HEK293T (cell line): ENCODE data around the gene EDC4.

Source experiments
- CTCF ChIA-PET: fragments of 350-600 bp; formaldehyde crosslinking; extraction: SDS; loops from one replicate; lab custom pipeline; 2021; ENCODE audit warnings: antibody characterized with exemption, inconsistent platforms; lab: Yijun Ruan, JAX
- POLR2A ChIA-PET: fragments of 350-600 bp; formaldehyde crosslinking; extraction: SDS; loops from one replicate; lab custom pipeline; 2020; ENCODE audit warnings: antibody characterized with exemption, inconsistent platforms; lab: Yijun Ruan, JAX
- DNase-seq: peaks from one replicate; pipeline ENCODE4 v3.0.0; 2012; ENCODE audit warnings: mixed read lengths; ENCODE audit errors: extremely low spot score
- ARNT ChIP-seq: fragments of 450-650 bp; IDR thresholded peaks from 2 replicates; pipeline ENCODE4 v1.6.1; 2017; ENCODE audit warnings: mild to moderate bottlenecking
- BHLHE40 ChIP-seq: fragments of 450-650 bp; IDR thresholded peaks from 2 replicates; pipeline ENCODE4 v1.6.1; 2016; ENCODE audit warnings: mild to moderate bottlenecking, moderate library complexity, borderline replicate concordance
- CTBP1 ChIP-seq: fragments of 450-650 bp; IDR thresholded peaks from 2 replicates; pipeline ENCODE4 v1.6.1; 2016; ENCODE audit warnings: borderline replicate concordance
- ELF4 ChIP-seq: fragments of 450-650 bp; IDR thresholded peaks from 2 replicates; pipeline ENCODE4 v1.6.1; 2017; ENCODE audit warnings: antibody characterized with exemption
- FOXA1 ChIP-seq: fragments of 450-650 bp; IDR thresholded peaks from 2 replicates; pipeline ENCODE4 v1.6.1; 2016; ENCODE audit warnings: mild to moderate bottlenecking
- FOXK2 ChIP-seq: fragments of 450-650 bp; IDR thresholded peaks from 2 replicates; pipeline ENCODE4 v1.6.1; 2016; ENCODE audit warnings: mild to moderate bottlenecking
- FOXM1 ChIP-seq: fragments of 450-650 bp; IDR thresholded peaks from 2 replicates; pipeline ENCODE4 v1.6.1; 2017; ENCODE audit warnings: mild to moderate bottlenecking, borderline replicate concordance
- HDGF ChIP-seq: fragments of 450-650 bp; IDR thresholded peaks from 2 replicates; pipeline ENCODE4 v1.6.1; 2017; ENCODE audit warnings: antibody characterized with exemption, borderline replicate concordance
- L3MBTL2 ChIP-seq: fragments of 450-650 bp; conservative IDR thresholded peaks from 2 replicates; pipeline ENCODE4 v1.6.1; 2016; ENCODE audit warnings: mild to moderate bottlenecking
- LEF1 ChIP-seq: fragments of 450-650 bp; IDR thresholded peaks from 2 replicates; pipeline ENCODE4 v1.6.1; 2017; ENCODE audit warnings: mild to moderate bottlenecking, borderline replicate concordance
- NFRKB ChIP-seq: fragments of 450-650 bp; IDR thresholded peaks from 2 replicates; pipeline ENCODE4 v1.6.1; 2016; ENCODE audit warnings: mild to moderate bottlenecking, moderate library complexity
- SP1 ChIP-seq: fragments of 450-650 bp; IDR thresholded peaks from 2 replicates; pipeline ENCODE4 v1.6.1; 2017
- SUZ12 ChIP-seq: fragments of 450-650 bp; IDR thresholded peaks from 2 replicates; pipeline ENCODE4 v1.6.1; 2016; ENCODE audit warnings: mild to moderate bottlenecking
- TARDBP ChIP-seq: fragments of 450-650 bp; IDR thresholded peaks from 2 replicates; pipeline ENCODE4 v1.6.1; 2016
- ZNF384 ChIP-seq: fragments of 450-650 bp; IDR thresholded peaks from 2 replicates; pipeline ENCODE4 v1.6.1; 2016
- TF ChIP-seq, protein P1 (sequence below): fragments of 450-650 bp; IDR thresholded peaks from 2 replicates; pipeline ENCODE4 v1.6.1; 2016

EDC4 gene, protein sequence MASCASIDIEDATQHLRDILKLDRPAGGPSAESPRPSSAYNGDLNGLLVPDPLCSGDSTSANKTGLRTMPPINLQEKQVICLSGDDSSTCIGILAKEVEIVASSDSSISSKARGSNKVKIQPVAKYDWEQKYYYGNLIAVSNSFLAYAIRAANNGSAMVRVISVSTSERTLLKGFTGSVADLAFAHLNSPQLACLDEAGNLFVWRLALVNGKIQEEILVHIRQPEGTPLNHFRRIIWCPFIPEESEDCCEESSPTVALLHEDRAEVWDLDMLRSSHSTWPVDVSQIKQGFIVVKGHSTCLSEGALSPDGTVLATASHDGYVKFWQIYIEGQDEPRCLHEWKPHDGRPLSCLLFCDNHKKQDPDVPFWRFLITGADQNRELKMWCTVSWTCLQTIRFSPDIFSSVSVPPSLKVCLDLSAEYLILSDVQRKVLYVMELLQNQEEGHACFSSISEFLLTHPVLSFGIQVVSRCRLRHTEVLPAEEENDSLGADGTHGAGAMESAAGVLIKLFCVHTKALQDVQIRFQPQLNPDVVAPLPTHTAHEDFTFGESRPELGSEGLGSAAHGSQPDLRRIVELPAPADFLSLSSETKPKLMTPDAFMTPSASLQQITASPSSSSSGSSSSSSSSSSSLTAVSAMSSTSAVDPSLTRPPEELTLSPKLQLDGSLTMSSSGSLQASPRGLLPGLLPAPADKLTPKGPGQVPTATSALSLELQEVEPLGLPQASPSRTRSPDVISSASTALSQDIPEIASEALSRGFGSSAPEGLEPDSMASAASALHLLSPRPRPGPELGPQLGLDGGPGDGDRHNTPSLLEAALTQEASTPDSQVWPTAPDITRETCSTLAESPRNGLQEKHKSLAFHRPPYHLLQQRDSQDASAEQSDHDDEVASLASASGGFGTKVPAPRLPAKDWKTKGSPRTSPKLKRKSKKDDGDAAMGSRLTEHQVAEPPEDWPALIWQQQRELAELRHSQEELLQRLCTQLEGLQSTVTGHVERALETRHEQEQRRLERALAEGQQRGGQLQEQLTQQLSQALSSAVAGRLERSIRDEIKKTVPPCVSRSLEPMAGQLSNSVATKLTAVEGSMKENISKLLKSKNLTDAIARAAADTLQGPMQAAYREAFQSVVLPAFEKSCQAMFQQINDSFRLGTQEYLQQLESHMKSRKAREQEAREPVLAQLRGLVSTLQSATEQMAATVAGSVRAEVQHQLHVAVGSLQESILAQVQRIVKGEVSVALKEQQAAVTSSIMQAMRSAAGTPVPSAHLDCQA (N-terminal part only)

GRCh38 chr16:67872631-67873434 is at the start of gene EDC4:
Gene EDC4 (plus strand): TSS chr16:67873052. CDS start chr16:67873262, 210 bp downstream.
- TF ChIP-seq LEF1 (no peak), CTBP1 (peak; percentile 82), FOXK2 (no peak), ARNT (peak; percentile 74; the same call in 1 of the 2 replicates), FOXM1 (peak; percentile 65; the same call in 1 of the 2 replicates)
- ChIA-PET POLR2A (interaction anchor here (0.8 to 1.6 kb wide), 8 partner anchors 9 to 151 kb away, joined by 3 to 6 read pairs (median 4); partner anchors contain the start of gene DUS2), CTCF (interaction anchor here (0.9 to 1.3 kb wide), 2 partner anchors 11 to 13 kb away, joined by 3 to 8 read pairs; partner anchors contain the start of gene NRN1L)
- peak; percentile 90 for DNase-seq

DNA sequence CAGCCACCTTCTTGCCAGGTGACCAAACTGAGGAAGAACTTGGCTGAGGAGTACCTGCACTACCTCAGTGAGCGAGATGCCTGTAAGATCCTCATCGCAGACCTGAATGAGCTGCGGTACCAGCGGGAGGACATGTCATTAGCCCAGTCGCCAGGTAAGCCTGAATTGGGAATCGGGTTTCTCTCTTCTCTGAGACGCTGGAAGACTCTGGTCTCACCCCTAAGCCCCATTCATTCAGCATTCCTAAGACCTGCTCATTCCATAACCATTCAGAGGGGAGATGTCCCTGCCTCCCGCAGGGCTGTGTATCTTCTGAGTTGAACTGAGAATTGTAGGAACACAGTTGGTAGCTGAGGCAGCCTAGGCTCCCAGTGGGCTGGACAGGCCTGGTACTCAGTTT is 47.7 kb upstream of the EDC4 start:
- ChIA-PET CTCF (no interaction called here), POLR2A (interaction anchor here (1.4 kb wide), 1 partner anchor 106 kb away, joined by 3 read pairs; the partner anchor contains the start of gene GFOD2)
- no peak for TF ChIP-seq FOXK2
- no peak for TF ChIP-seq TARDBP
- no peak for TF ChIP-seq FOXA1
- no peak for TF ChIP-seq HDGF
- TF ChIP-seq FOXM1 = no peak
- TF ChIP-seq CTBP1 = no peak
- TF ChIP-seq BHLHE40 = no peak
- TF ChIP-seq ARNT = no peak
- TF ChIP-seq SP1 = no peak
- no peak for TF ChIP-seq ZNF384
- no peak for TF ChIP-seq ELF4
- TF ChIP-seq, protein P1, sequence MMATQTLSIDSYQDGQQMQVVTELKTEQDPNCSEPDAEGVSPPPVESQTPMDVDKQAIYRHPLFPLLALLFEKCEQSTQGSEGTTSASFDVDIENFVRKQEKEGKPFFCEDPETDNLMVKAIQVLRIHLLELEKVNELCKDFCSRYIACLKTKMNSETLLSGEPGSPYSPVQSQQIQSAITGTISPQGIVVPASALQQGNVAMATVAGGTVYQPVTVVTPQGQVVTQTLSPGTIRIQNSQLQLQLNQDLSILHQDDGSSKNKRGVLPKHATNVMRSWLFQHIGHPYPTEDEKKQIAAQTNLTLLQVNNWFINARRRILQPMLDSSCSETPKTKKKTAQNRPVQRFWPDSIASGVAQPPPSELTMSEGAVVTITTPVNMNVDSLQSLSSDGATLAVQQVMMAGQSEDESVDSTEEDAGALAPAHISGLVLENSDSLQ = no peak
- TF ChIP-seq LEF1 = no peak
- TF ChIP-seq NFRKB = no peak
- no peak for TF ChIP-seq L3MBTL2
- TF ChIP-seq SUZ12 = no peak
- DNase-seq = no peak

GRCh38 chr16:67825906-67826305 is 46.9 kb upstream of the EDC4 start:
- ChIA-PET POLR2A (interaction anchor here (1.4 kb wide), 1 partner anchor 107 kb away, joined by 3 read pairs; the partner anchor contains the start of gene GFOD2), CTCF (interaction anchor here (1.0 kb wide), 1 partner anchor 9 kb away, joined by 6 read pairs; no protein-coding TSS in a partner anchor)
- TF ChIP-seq LEF1 = no peak
- no peak for TF ChIP-seq SP1
- no peak for TF ChIP-seq CTBP1
- TF ChIP-seq ZNF384 = no peak
- no peak for TF ChIP-seq HDGF
- no peak for TF ChIP-seq NFRKB
- TF ChIP-seq FOXK2 = no peak
- TF ChIP-seq ELF4 = no peak
- no peak for TF ChIP-seq TARDBP
- TF ChIP-seq SUZ12 = no peak
- TF ChIP-seq L3MBTL2 = no peak
- TF ChIP-seq ARNT = no peak
- no peak for TF ChIP-seq BHLHE40
- no peak for TF ChIP-seq FOXA1
- TF ChIP-seq, protein P1 = no peak
- DNase-seq = no peak

DNA sequence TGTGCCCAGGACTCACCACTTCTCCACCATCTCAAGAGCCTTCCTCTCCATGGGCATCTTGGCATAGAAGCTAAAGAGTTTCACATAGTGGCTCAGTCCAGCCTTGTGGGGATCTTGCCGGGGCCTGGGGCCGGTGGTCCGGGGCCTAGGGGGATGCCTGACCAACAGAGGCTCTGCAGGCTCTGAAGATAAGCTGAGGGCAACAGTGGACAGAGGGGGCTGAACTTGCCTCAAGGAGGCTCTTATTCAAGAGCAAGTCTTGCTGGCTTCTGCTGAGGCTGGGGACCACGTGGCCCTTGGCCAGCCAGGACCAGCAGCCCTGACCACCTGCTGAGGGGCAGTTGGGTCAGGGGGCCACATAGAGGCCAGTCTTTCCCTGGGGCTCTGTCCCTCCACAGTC is 44.2 kb upstream of the EDC4 start:
- POLR2A ChIA-PET = no interaction called here
- no peak for DNase-seq
- CTCF ChIA-PET = no interaction called here
- TF ChIP-seq TARDBP = no peak

DNA sequence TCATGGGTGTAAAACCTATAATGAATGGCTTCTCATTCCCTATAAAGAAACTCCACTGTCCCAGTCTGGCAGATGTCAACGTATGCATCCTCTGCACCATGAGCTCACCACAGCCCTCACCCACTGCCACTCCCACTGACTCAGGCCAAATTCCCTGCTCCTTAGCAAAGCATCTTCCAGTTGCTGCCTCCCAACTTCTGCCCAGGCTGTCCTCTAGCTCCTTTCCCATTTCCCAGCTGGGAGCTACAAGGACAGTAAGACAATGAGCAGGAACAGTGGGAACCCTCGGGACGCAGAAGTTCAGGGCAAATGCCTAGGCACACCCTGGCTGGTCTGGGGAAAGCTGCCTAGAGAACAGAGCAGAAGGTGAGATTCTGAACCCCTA is 39.8 kb upstream of the EDC4 start:
- CTCF ChIA-PET = interaction anchor here (1.5 to 2.2 kb wide), 2 partner anchors 17 to 160 kb away, joined by 6 to 9 read pairs; no protein-coding TSS in a partner anchor
- TF ChIP-seq CTBP1 = no peak
- no peak for TF ChIP-seq FOXK2
- no peak for TF ChIP-seq ELF4
- no peak for TF ChIP-seq NFRKB
- TF ChIP-seq TARDBP = no peak
- POLR2A ChIA-PET = interaction anchor here (0.6 to 2.3 kb wide), 11 partner anchors 11 to 164 kb away, joined by 3 to 21 read pairs (median 4); partner anchors contain the start of genes CENPT, NUTF2, RANBP10 and TSNAXIP1
- no peak for DNase-seq
